ENCODE data around the gene BID. TPM values are rescaled to one million over a fixed set of nuclear protein-coding genes. Genes with fewer than 3 reads are reported as not detected.
A peak's percentile ranks its signal among the peaks of the same experiment; 100 is the strongest.

Gene BID
- total RNA-seq, 2 donors from 2014 or later = 18.1 to 21.0 TPM

GRCh38 chr22:17777005-17777716 lies 2.9 kb upstream of the BID start:
- 86% methylated on average over 27 of the region's 27 CpGs for WGBS

GRCh38 chr22:17775781-17776465 lies 1.7 kb upstream of the BID start:
- TF ChIP-seq POLR2AphosphoS5 (IDR thresholded peaks at IDR 0.05) (no peak), POLR2A (IDR thresholded peaks at IDR 0.05) (no peak), CTCF (IDR thresholded peaks at IDR 0.05) (no peak)
- H3K27ac ChIP-seq = no peak overlapping the region
- DNase-seq (ENCODE audit: low spot score) = no peak
- no peaks in the 10 kb centered on the region for H3K27me3 ChIP-seq (replicated peaks; ENCODE audit: insufficient read depth)
- H3K9me3 ChIP-seq = no peaks in the 10 kb centered on the region
- WGBS = 90% methylated on average over 10 of the region's 10 CpGs
- no peaks in the 10 kb centered on the region for H3K4me1 ChIP-seq (replicated peaks)
- intact Hi-C loops (cut with DNase I) = no loop called here
- no peaks in the 10 kb centered on the region for H3K36me3 ChIP-seq
- no peak overlapping the region for H3K4me3 ChIP-seq

More at GRCh38 chr22:17777005-17777716, 2.9 kb upstream of the BID start:
- no peak for TF ChIP-seq POLR2AphosphoS5 (IDR thresholded peaks at IDR 0.05)
- no peak for TF ChIP-seq POLR2A (IDR thresholded peaks at IDR 0.05)
- TF ChIP-seq CTCF (IDR thresholded peaks at IDR 0.05) = no peak
- intact Hi-C loops (cut with DNase I) = no loop called here
- Histone ChIP-seq H3K4me3 (peak overlapping the region in 1 of 2 donors; percentile 2), H3K9me3 (no peaks in the 10 kb centered on the region), H3K27me3 (replicated peaks; ENCODE audit: insufficient read depth) (no peaks in the 10 kb centered on the region), H3K36me3 (no peaks in the 10 kb centered on the region), H3K27ac (no peak overlapping the region), H3K4me1 (replicated peaks) (no peaks in the 10 kb centered on the region)
- DNase-seq (ENCODE audit: low spot score) = no peak

GRCh38 chr22:17774926-17775685 lies 837 bp upstream of the BID start:
- H3K4me1 ChIP-seq (replicated peaks) = no peaks in the 10 kb centered on the region
- no peaks in the 10 kb centered on the region for H3K9me3 ChIP-seq
- no peak overlapping the region for H3K27ac ChIP-seq
- no peaks in the 10 kb centered on the region for H3K27me3 ChIP-seq (replicated peaks; ENCODE audit: insufficient read depth)
- no peaks in the 10 kb centered on the region for H3K36me3 ChIP-seq
- WGBS = 87% methylated on average over 22 of the region's 27 CpGs
- intact Hi-C loops (cut with DNase I) = loop anchor here (5.0 kb wide), 1 partner anchor 38 kb away; no protein-coding TSS in a partner anchor
- peak overlapping the region in 1 of 2 donors; percentile 83 for H3K4me3 ChIP-seq
- TF ChIP-seq POLR2AphosphoS5 (IDR thresholded peaks at IDR 0.05) (no peak), POLR2A (IDR thresholded peaks at IDR 0.05) (no peak), CTCF (IDR thresholded peaks at IDR 0.05) (no peak)
- no peak for DNase-seq (ENCODE audit: low spot score)

GRCh38 chr22:17773606-17774205 lies 563 bp downstream of the BID start:
- Histone ChIP-seq H3K4me3 (peak overlapping the region; percentile 83 to 85), H3K36me3 (no peaks in the 10 kb centered on the region), H3K27me3 (replicated peaks; ENCODE audit: insufficient read depth) (no peaks in the 10 kb centered on the region), H3K27ac (peak overlapping the region; percentile 10 to 53), H3K9me3 (no peaks in the 10 kb centered on the region), H3K4me1 (replicated peaks) (no peaks in the 10 kb centered on the region)
- no peak for TF ChIP-seq POLR2A (IDR thresholded peaks at IDR 0.05)
- WGBS = 3% methylated on average over 47 of the region's 47 CpGs
- intact Hi-C loops (cut with DNase I) = loop anchor here (5.0 kb wide), 1 partner anchor 36 kb away; no protein-coding TSS in a partner anchor
- DNase-seq (ENCODE audit: low spot score) = no peak
